GM23338 (cell line): Measurements from ENCODE around the gene RHEX. TPM values are rescaled to one million over a fixed set of nuclear protein-coding genes. Genes with fewer than 3 reads are reported as not detected.
A peak's percentile ranks its signal among the peaks of the same experiment; 100 is the strongest.

ENCODE experiments used
- ATAC-seq: fragments of 200-7000 bp; cut with Tn5 transposase; 3 replicates; pipeline ENCODE4 v1.9.1; 2020
- DNase-seq: peaks from one replicate; pipeline ENCODE4 v3.0.0-alpha.2; 2015; ENCODE audit warnings: low spot score
- H2AFZ ChIP-seq: fragments of 200-600 bp; sonication (generic); 2 replicates; pipeline ENCODE4 v1.8.0; 2016; ENCODE audit warnings: antibody characterized with exemption, mild to moderate bottlenecking, moderate library complexity
- H3F3A ChIP-seq: fragments of 200-600 bp; sonication (generic); replicated peaks from 2 replicates; pipeline ENCODE4 v1.8.0; 2017; ENCODE audit warnings: antibody characterized with exemption, mixed run types, low read depth
- H3K27ac ChIP-seq: fragments of 200-600 bp; sonication (generic); 2 replicates; pipeline ENCODE4 v1.6.1; 2016; ENCODE audit warnings: low read depth
- H3K27me3 ChIP-seq: fragments of 200-600 bp; sonication (generic); 2 replicates; pipeline ENCODE4 v1.8.0; 2016; ENCODE audit warnings: mild to moderate bottlenecking, mixed run types, moderate library complexity; ENCODE audit not compliant: insufficient read depth
- H3K36me3 ChIP-seq: fragments of 200-600 bp; sonication (generic); 2 replicates; pipeline ENCODE4 v1.8.0; 2016; ENCODE audit warnings: mild to moderate bottlenecking; ENCODE audit not compliant: insufficient read depth
- H3K4me1 ChIP-seq: fragments of 200-600 bp; sonication (generic); 2 replicates; pipeline ENCODE4 v1.8.0; 2016; ENCODE audit warnings: mild to moderate bottlenecking, moderate library complexity; ENCODE audit not compliant: insufficient read depth
- H3K4me2 ChIP-seq: fragments of 200-600 bp; sonication (generic); 2 replicates; pipeline ENCODE4 v1.7.1; 2017; ENCODE audit warnings: mixed run types
- H3K4me3 ChIP-seq: fragments of 200-600 bp; sonication (generic); 2 replicates; pipeline ENCODE4 v1.6.1; 2016; ENCODE audit warnings: mixed run types
- H3K79me2 ChIP-seq: fragments of 200-600 bp; sonication (generic); replicated peaks from 2 replicates; pipeline ENCODE4 v1.8.0; 2017; ENCODE audit warnings: mild to moderate bottlenecking; ENCODE audit not compliant: insufficient read depth
- H3K9me2 ChIP-seq: fragments of 200-600 bp; sonication (generic); 2 replicates; pipeline ENCODE4 v1.8.0; 2017; ENCODE audit not compliant: insufficient read depth
- H4K20me1 ChIP-seq: fragments of 200-600 bp; sonication (generic); replicated peaks from 2 replicates; pipeline ENCODE4 v1.8.0; 2017; ENCODE audit warnings: mild to moderate bottlenecking; ENCODE audit not compliant: insufficient read depth
- H3K27ac Mint-ChIP-seq: 2 replicates; pipeline ENCODE4 v1.8.0; 2020; ENCODE audit warnings: inconsistent platforms, mild to moderate bottlenecking, moderate library complexity, mixed read lengths
- H3K27me3 Mint-ChIP-seq: 3 replicates; pipeline ENCODE4 v1.8.0; 2022; ENCODE audit warnings: low read depth, mild to moderate bottlenecking, moderate library complexity, mixed read lengths, inconsistent platforms; ENCODE audit not compliant: insufficient read depth, poor library complexity
- H3K36me3 Mint-ChIP-seq: 3 replicates; pipeline ENCODE4 v1.8.0; 2021; ENCODE audit warnings: low read depth, mild to moderate bottlenecking, inconsistent platforms, moderate library complexity, mixed read lengths
- H3K4me1 Mint-ChIP-seq: 3 replicates; pipeline ENCODE4 v1.8.0; 2020; ENCODE audit warnings: mild to moderate bottlenecking, inconsistent platforms, mixed read lengths
- H3K4me3 Mint-ChIP-seq: 3 replicates; pipeline ENCODE4 v1.8.0; 2021; ENCODE audit warnings: moderate library complexity, mild to moderate bottlenecking, inconsistent platforms, mixed read lengths
- H3K9me3 Mint-ChIP-seq: 3 replicates; pipeline ENCODE4 v1.8.0; 2020; ENCODE audit warnings: moderate library complexity, mild to moderate bottlenecking, inconsistent platforms, mixed read lengths
- JUNB ChIP-seq: IDR thresholded peaks from one replicate; pipeline ENCODE4 v1.6.1; 2016; ENCODE audit warnings: antibody characterized with exemption; ENCODE audit not compliant: unreplicated experiment
- NANOG ChIP-seq: IDR thresholded peaks from 2 replicates; pipeline ENCODE4 v1.6.1; 2016; ENCODE audit warnings: antibody characterized with exemption, borderline replicate concordance
- ZNF114 ChIP-seq: fragments of 250-450 bp; sonication (Bioruptor Pico); IDR thresholded peaks from 2 replicates; pipeline ENCODE4 v1.5.0; 2020; ENCODE audit warnings: mild to moderate bottlenecking, moderate library complexity
- ZNF331 ChIP-seq: fragments of 250-450 bp; sonication (Bioruptor Pico); IDR thresholded peaks from 2 replicates; pipeline ENCODE4 v1.5.0; 2020; ENCODE audit warnings: low read depth, mild to moderate bottlenecking, moderate library complexity
- polyA plus RNA-seq: library from polyadenylated mRNA; unstranded; fragments of >200 nt; fragmentation: Nextera tagmentation; extraction: Ambion mirVana; gene quantifications from 2 replicates; pipeline ENCODE4 v1.2.1, GENCODE V29; 2016
- total RNA-seq: library from RNA; depleted of rRNA; stranded (reverse); fragments of >200 nt; shearing (Covaris generic); gene quantifications from 2 replicates; pipeline ENCODE4 v1.2.3, GENCODE V29; 2014
- TF ChIP-seq, protein P1 (sequence below): IDR thresholded peaks from 2 replicates; pipeline ENCODE4 v1.6.1; 2016; ENCODE audit warnings: antibody characterized with exemption
- TF ChIP-seq, protein P2 (sequence below), 2 experiments: fragments of 200-600 bp in 1 of 2; sonication (generic) in 1 of 2; conservative IDR thresholded peaks; 2 replicates each; pipeline versions ENCODE4 v1.5.1 to v1.6.1; 2016 to 2017; ENCODE audit warnings: antibody characterized with exemption in 2 of 2, low read depth in 2 of 2, mild to moderate bottlenecking in 2 of 2, moderate library complexity in 1 of 2

The RHEX gene
- total and polyA plus RNA-seq, 2 experiments from 2014 or later, result not detected

DNA sequence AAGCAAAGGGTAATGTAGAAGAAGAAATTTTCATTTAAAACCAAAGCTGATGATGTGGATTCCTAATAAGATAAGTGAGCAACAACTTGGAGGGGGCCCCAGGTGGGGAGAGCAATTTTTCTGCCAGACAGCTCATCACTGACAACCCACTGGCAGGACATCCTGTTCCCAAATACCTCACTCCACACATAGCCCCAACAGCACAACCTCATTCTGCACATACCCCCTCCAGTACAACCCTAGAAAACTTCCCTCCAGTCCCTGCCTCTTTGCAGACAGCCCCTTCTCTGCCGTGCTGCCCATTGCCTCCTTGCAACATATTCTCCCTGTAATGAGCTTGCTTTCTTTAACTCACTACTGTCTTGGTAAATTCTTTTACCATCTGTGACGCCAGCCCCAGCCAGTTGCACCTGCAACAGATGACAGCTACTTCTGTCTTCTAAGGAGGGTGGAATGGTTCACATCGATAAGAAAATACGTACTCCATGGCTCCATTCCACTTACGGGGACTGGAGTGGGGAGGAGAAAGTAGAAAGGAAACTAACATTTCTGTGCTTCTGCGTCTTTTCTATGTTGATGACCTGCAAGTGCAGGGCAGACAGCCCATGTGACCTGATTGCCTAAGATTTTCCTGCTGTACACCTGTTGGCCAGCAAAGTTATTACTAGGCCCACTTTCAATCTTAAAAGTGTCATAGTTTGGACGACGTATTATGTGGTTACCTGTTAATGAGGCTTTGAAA, 14.7 kb downstream of the RHEX start:
- H3K4me2 ChIP-seq, result no peak overlapping the region
- H4K20me1 ChIP-seq, result no peaks in the 10 kb centered on the region
- H3K4me3 ChIP-seq, result no peak overlapping the region
- no peak overlapping the region for H3K27ac Mint-ChIP-seq
- H3K9me2 ChIP-seq, result no peaks in the 10 kb centered on the region
- H3F3A ChIP-seq, result no peaks in the 10 kb centered on the region
- H3K79me2 ChIP-seq, result no peaks in the 10 kb centered on the region
- ATAC-seq (no peak), DNase-seq (no peak)
- TF ChIP-seq JUNB (no peak), ZNF331 (no peak)
- TF ChIP-seq, protein P1, sequence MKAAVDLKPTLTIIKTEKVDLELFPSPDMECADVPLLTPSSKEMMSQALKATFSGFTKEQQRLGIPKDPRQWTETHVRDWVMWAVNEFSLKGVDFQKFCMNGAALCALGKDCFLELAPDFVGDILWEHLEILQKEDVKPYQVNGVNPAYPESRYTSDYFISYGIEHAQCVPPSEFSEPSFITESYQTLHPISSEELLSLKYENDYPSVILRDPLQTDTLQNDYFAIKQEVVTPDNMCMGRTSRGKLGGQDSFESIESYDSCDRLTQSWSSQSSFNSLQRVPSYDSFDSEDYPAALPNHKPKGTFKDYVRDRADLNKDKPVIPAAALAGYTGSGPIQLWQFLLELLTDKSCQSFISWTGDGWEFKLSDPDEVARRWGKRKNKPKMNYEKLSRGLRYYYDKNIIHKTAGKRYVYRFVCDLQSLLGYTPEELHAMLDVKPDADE, result no peak
- peaks cover 6% of the 10 kb centered on the region for H3K36me3 Mint-ChIP-seq
- H3K36me3 ChIP-seq, result no peaks in the 10 kb centered on the region
- H3K4me3 Mint-ChIP-seq, result no peak overlapping the region
- H3K4me1 ChIP-seq, result no peaks in the 10 kb centered on the region
- H3K27me3 ChIP-seq, result no peaks in the 10 kb centered on the region
- peak overlapping the region; percentile 49 for H2AFZ ChIP-seq
- no peak overlapping the region for H3K27ac ChIP-seq
- peaks cover 10% of the 10 kb centered on the region; the same call in 2 of the 3 replicates for H3K4me1 Mint-ChIP-seq
- peaks cover 2% of the 10 kb centered on the region for H3K27me3 Mint-ChIP-seq
- peaks cover 18% of the 10 kb centered on the region for H3K9me3 Mint-ChIP-seq

DNA sequence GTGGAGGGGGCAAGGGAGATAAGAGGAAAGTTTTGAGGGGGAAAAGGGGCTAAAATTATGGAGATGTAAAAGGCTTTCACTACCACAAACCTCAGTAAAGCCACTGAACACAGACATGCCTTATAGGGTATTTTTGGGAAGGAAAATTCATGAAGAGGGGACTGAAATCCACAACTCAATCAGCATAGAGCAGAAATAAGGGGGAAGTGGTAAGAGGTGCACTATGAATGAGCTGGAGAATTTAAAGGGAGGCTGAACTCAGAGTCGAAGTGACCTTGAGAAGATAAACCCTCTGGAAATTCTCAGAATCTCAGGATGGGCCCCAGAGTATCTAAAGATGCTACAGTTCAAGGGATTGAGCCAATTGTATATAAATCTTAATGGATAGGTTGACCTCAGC, 15.3 kb downstream of the RHEX start:
- Histone ChIP-seq H3K27ac (no peak overlapping the region), H2AFZ (0 out of 2 replicates have a peak overlapping the region, but pooled peaks have one; percentile 49), H3K9me2 (no peaks in the 10 kb centered on the region), H3K4me2 (no peak overlapping the region), H4K20me1 (no peaks in the 10 kb centered on the region), H3F3A (no peaks in the 10 kb centered on the region), H3K4me1 (no peaks in the 10 kb centered on the region), H3K4me3 (no peak overlapping the region), H3K27me3 (no peaks in the 10 kb centered on the region), H3K36me3 (no peaks in the 10 kb centered on the region), H3K79me2 (no peaks in the 10 kb centered on the region)
- H3K9me3 Mint-ChIP-seq, result peaks cover 12% of the 10 kb centered on the region
- no peak overlapping the region for H3K27ac Mint-ChIP-seq
- peaks cover 10% of the 10 kb centered on the region; the same call in 2 of the 3 replicates for H3K4me1 Mint-ChIP-seq
- DNase-seq, result no peak
- no peaks in the 10 kb centered on the region; the same call in 2 of the 3 replicates for H3K36me3 Mint-ChIP-seq
- ATAC-seq, result no peak
- H3K4me3 Mint-ChIP-seq, result no peak overlapping the region
- H3K27me3 Mint-ChIP-seq, result peaks cover 2% of the 10 kb centered on the region
- TF ChIP-seq, protein P2, sequence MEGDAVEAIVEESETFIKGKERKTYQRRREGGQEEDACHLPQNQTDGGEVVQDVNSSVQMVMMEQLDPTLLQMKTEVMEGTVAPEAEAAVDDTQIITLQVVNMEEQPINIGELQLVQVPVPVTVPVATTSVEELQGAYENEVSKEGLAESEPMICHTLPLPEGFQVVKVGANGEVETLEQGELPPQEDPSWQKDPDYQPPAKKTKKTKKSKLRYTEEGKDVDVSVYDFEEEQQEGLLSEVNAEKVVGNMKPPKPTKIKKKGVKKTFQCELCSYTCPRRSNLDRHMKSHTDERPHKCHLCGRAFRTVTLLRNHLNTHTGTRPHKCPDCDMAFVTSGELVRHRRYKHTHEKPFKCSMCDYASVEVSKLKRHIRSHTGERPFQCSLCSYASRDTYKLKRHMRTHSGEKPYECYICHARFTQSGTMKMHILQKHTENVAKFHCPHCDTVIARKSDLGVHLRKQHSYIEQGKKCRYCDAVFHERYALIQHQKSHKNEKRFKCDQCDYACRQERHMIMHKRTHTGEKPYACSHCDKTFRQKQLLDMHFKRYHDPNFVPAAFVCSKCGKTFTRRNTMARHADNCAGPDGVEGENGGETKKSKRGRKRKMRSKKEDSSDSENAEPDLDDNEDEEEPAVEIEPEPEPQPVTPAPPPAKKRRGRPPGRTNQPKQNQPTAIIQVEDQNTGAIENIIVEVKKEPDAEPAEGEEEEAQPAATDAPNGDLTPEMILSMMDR (conservative IDR thresholded peaks at IDR 0.05; ENCODE audit: low read depth in 2 of 2), result no peak
- no peak for TF ChIP-seq ZNF114 (CRISPR knock-in tag)
- no peak for TF ChIP-seq NANOG
